Testis (tissue), 2 donors: ENCODE data around the gene CRELD1.

Experiments
- CTCF ChIP-seq, 3 experiments: fragments of 450-650 bp in 2 of 3; fragments of 200-600 bp in 1 of 3; sonication (generic) in 1 of 3; IDR thresholded peaks; one replicate each; pipeline ENCODE4 v1.5.1; 2016 to 2019; ENCODE audit warnings: antibody characterized with exemption in 3 of 3, mild to moderate bottlenecking in 2 of 3, moderate library complexity in 1 of 3
- POLR2A ChIP-seq: fragments of 450-650 bp; IDR thresholded peaks from one replicate; pipeline ENCODE4 v1.6.1; 2017; ENCODE audit warnings: antibody characterized with exemption, mild to moderate bottlenecking, moderate library complexity

GRCh38 chr3:9940746-9941145 lies 7.1 kb downstream of the CRELD1 start:
- no peak for TF ChIP-seq POLR2A
- TF ChIP-seq CTCF (IDR thresholded peaks at IDR 0.05) = no peak
